SK-N-SH treated with all-trans-retinoic acid at 6 μM for 48 hours (cell line): ENCODE results near the gene RXRA.

Experiments used
- ATAC-seq: fragments of 200-7000 bp; cut with Tn5 transposase; 3 replicates; pipeline ENCODE4 v1.9.1; 2020; ENCODE audit warnings: mild to moderate bottlenecking, moderate library complexity
- ARNTL ChIP-seq: fragments of 450-650 bp; formaldehyde crosslinking; IDR thresholded peaks from 2 replicates; pipeline ENCODE4 v1.5.0; 2020; ENCODE audit warnings: low read depth, mild to moderate bottlenecking, moderate library complexity, borderline replicate concordance
- BACH2 ChIP-seq: fragments of 250-450 bp; sonication (Bioruptor Pico); IDR thresholded peaks from 2 replicates; pipeline ENCODE4 v1.9.0; 2021; ENCODE audit warnings: mild to moderate bottlenecking, borderline replicate concordance
- CSDC2 ChIP-seq: fragments of 250-450 bp; sonication (Bioruptor Pico); IDR thresholded peaks from 2 replicates; pipeline ENCODE4 v1.5.0; 2020; ENCODE audit warnings: mild to moderate bottlenecking, moderate library complexity
- ESRRG ChIP-seq: fragments of 250-450 bp; sonication (Bioruptor Pico); IDR thresholded peaks from 2 replicates; pipeline ENCODE4 v1.6.1; 2021; ENCODE audit warnings: mild to moderate bottlenecking
- GLIS3 ChIP-seq: fragments of 250-450 bp; sonication (Bioruptor Pico); IDR thresholded peaks from 2 replicates; pipeline ENCODE4 v1.5.0; 2020; ENCODE audit warnings: mild to moderate bottlenecking, moderate library complexity
- ISL1 ChIP-seq: fragments of 250-450 bp; sonication (Bioruptor Pico); IDR thresholded peaks from 2 replicates; pipeline ENCODE4 v2.1.2; 2022; ENCODE audit warnings: mild to moderate bottlenecking, moderate library complexity
- OSR1 ChIP-seq: fragments of 250-450 bp; sonication (Bioruptor Pico); IDR thresholded peaks from 2 replicates; pipeline ENCODE4 v1.8.0; 2022; ENCODE audit warnings: moderate library complexity, mild to moderate bottlenecking, inconsistent platforms
- PPARA ChIP-seq: fragments of 250-450 bp; sonication (Bioruptor Pico); IDR thresholded peaks from 2 replicates; pipeline ENCODE4 v1.5.0; 2020; ENCODE audit warnings: mild to moderate bottlenecking, borderline replicate concordance
- RARB ChIP-seq: fragments of 250-450 bp; sonication (Bioruptor Pico); IDR thresholded peaks from 2 replicates; pipeline ENCODE4 v1.8.0; 2021; ENCODE audit warnings: mild to moderate bottlenecking, moderate library complexity
- SNAI2 ChIP-seq: fragments of 250-450 bp; sonication (Bioruptor Pico); IDR thresholded peaks from 2 replicates; pipeline ENCODE4 v1.5.0; 2020; ENCODE audit warnings: mild to moderate bottlenecking, moderate library complexity
- TCF4 ChIP-seq: fragments of 250-450 bp; sonication (Bioruptor Pico); IDR thresholded peaks from 2 replicates; pipeline ENCODE4 v1.8.0; 2021; ENCODE audit warnings: mild to moderate bottlenecking, moderate library complexity, borderline replicate concordance
- TOX ChIP-seq: fragments of 250-450 bp; sonication (Bioruptor Pico); IDR thresholded peaks from 2 replicates; pipeline ENCODE4 v1.8.0; 2021; ENCODE audit warnings: mild to moderate bottlenecking, moderate library complexity, borderline replicate concordance
- ZC3H10 ChIP-seq: fragments of 250-450 bp; sonication (Bioruptor Pico); IDR thresholded peaks from 2 replicates; pipeline ENCODE4 v1.5.1; 2021; ENCODE audit warnings: mild to moderate bottlenecking, moderate library complexity
- ZFP3 ChIP-seq: fragments of 250-450 bp; sonication (Bioruptor Pico); IDR thresholded peaks from 2 replicates; pipeline ENCODE4 v1.5.0; 2020; ENCODE audit warnings: mild to moderate bottlenecking, moderate library complexity
- ZFP30 ChIP-seq: fragments of 450-650 bp; formaldehyde crosslinking; IDR thresholded peaks from 2 replicates; pipeline ENCODE4 v1.5.0; 2022; ENCODE audit warnings: mild to moderate bottlenecking, moderate library complexity
- ZNF565 ChIP-seq: fragments of 450-650 bp; formaldehyde crosslinking; conservative IDR thresholded peaks from 2 replicates; pipeline ENCODE4 v1.5.0; 2020; ENCODE audit warnings: low read depth, mild to moderate bottlenecking, moderate library complexity
- ZNF8 ChIP-seq: fragments of 450-650 bp; formaldehyde crosslinking; IDR thresholded peaks from 2 replicates; pipeline ENCODE4 v1.5.0; 2020; ENCODE audit warnings: mild to moderate bottlenecking, moderate library complexity
- TF ChIP-seq, protein P1 (sequence below): fragments of 250-450 bp; sonication (Bioruptor Pico); IDR thresholded peaks from 2 replicates; pipeline ENCODE4 v1.5.1; 2021; ENCODE audit warnings: mild to moderate bottlenecking, moderate library complexity
- TF ChIP-seq, protein P2 (sequence below): fragments of 250-450 bp; sonication (Bioruptor Pico); IDR thresholded peaks from 2 replicates; pipeline ENCODE4 v1.5.1; 2020; ENCODE audit warnings: low read depth, mild to moderate bottlenecking, moderate library complexity
- TF ChIP-seq, protein P3 (sequence below): fragments of 250-450 bp; sonication (Bioruptor Pico); IDR thresholded peaks from 2 replicates; pipeline ENCODE4 v1.5.0; 2020; ENCODE audit warnings: mild to moderate bottlenecking, moderate library complexity
- TF ChIP-seq, protein P4 (sequence below): fragments of 250-450 bp; sonication (Bioruptor Pico); IDR thresholded peaks from 2 replicates; pipeline ENCODE4 v1.8.0; 2021; ENCODE audit warnings: low read depth, mild to moderate bottlenecking, moderate library complexity, borderline replicate concordance

Gene RXRA

DNA sequence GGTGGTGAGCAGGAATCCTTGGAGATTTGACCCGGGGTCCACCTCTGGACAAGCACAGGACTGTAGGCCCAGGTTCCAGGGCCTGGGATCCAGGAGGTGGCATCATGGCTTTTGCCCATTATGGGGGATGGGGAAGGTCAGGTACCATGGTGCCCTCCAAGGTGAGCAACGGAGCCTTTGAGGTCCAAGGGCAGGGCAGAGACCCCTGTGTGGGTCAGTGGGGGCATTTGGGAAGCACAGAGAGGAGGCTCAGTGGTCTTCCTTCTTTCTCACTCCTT is 117.7 kb downstream of the RXRA start:
- no peak for ATAC-seq
- TF ChIP-seq ISL1 (CRISPR knock-in tag) (no peak), BACH2 (no peak), SNAI2 (CRISPR knock-in tag) (no peak), ZNF8 (CRISPR knock-in tag) (no peak), GLIS3 (CRISPR knock-in tag) (no peak), TOX (no peak), RARB (CRISPR knock-in tag) (no peak), OSR1 (no peak), TCF4 (CRISPR knock-in tag) (no peak), PPARA (CRISPR knock-in tag) (no peak), ZNF565 (CRISPR knock-in tag) (no peak), ZFP30 (CRISPR knock-in tag) (no peak)
- TF ChIP-seq, protein P1, sequence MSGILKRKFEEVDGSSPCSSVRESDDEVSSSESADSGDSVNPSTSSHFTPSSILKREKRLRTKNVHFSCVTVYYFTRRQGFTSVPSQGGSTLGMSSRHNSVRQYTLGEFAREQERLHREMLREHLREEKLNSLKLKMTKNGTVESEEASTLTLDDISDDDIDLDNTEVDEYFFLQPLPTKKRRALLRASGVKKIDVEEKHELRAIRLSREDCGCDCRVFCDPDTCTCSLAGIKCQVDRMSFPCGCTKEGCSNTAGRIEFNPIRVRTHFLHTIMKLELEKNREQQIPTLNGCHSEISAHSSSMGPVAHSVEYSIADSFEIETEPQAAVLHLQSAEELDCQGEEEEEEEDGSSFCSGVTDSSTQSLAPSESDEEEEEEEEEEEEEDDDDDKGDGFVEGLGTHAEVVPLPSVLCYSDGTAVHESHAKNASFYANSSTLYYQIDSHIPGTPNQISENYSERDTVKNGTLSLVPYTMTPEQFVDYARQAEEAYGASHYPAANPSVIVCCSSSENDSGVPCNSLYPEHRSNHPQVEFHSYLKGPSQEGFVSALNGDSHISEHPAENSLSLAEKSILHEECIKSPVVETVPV (CRISPR knock-in tag), result no peak
- TF ChIP-seq, protein P2, sequence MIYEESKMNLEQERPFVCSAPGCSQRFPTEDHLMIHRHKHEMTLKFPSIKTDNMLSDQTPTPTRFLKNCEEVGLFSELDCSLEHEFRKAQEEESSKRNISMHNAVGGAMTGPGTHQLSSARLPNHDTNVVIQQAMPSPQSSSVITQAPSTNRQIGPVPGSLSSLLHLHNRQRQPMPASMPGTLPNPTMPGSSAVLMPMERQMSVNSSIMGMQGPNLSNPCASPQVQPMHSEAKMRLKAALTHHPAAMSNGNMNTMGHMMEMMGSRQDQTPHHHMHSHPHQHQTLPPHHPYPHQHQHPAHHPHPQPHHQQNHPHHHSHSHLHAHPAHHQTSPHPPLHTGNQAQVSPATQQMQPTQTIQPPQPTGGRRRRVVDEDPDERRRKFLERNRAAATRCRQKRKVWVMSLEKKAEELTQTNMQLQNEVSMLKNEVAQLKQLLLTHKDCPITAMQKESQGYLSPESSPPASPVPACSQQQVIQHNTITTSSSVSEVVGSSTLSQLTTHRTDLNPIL (CRISPR knock-in tag), result no peak
- TF ChIP-seq, protein P3, sequence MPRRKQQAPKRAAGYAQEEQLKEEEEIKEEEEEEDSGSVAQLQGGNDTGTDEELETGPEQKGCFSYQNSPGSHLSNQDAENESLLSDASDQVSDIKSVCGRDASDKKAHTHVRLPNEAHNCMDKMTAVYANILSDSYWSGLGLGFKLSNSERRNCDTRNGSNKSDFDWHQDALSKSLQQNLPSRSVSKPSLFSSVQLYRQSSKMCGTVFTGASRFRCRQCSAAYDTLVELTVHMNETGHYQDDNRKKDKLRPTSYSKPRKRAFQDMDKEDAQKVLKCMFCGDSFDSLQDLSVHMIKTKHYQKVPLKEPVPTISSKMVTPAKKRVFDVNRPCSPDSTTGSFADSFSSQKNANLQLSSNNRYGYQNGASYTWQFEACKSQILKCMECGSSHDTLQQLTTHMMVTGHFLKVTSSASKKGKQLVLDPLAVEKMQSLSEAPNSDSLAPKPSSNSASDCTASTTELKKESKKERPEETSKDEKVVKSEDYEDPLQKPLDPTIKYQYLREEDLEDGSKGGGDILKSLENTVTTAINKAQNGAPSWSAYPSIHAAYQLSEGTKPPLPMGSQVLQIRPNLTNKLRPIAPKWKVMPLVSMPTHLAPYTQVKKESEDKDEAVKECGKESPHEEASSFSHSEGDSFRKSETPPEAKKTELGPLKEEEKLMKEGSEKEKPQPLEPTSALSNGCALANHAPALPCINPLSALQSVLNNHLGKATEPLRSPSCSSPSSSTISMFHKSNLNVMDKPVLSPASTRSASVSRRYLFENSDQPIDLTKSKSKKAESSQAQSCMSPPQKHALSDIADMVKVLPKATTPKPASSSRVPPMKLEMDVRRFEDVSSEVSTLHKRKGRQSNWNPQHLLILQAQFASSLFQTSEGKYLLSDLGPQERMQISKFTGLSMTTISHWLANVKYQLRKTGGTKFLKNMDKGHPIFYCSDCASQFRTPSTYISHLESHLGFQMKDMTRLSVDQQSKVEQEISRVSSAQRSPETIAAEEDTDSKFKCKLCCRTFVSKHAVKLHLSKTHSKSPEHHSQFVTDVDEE (CRISPR knock-in tag), result no peak
- TF ChIP-seq, protein P4, sequence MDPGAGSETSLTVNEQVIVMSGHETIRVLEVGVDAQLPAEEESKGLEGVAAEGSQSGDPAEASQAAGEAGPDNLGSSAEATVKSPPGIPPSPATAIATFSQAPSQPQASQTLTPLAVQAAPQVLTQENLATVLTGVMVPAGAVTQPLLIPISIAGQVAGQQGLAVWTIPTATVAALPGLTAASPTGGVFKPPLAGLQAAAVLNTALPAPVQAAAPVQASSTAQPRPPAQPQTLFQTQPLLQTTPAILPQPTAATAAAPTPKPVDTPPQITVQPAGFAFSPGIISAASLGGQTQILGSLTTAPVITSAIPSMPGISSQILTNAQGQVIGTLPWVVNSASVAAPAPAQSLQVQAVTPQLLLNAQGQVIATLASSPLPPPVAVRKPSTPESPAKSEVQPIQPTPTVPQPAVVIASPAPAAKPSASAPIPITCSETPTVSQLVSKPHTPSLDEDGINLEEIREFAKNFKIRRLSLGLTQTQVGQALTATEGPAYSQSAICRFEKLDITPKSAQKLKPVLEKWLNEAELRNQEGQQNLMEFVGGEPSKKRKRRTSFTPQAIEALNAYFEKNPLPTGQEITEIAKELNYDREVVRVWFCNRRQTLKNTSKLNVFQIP (CRISPR knock-in tag), result no peak

DNA sequence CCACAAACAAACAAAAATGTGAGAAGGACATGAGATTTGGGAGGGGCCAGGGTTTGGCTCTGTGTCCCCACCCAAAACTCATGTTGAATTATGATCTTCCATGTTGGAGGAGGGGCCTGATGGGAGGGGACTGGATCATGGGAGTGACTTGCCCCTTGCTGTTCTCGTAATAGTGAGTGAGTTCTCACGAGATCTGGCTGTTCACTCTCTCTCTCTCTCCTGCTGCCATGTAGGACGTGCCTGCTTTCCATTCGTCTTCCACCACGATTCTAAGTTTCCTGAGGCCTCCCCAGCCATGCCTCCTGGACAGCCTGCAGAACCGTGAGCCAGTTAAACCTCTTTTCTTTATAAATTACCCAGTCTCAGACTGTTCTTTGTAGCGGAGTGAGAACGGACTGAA is 118.7 kb downstream of the RXRA start:
- TF ChIP-seq SNAI2 (CRISPR knock-in tag), result no peak
- no peak for TF ChIP-seq PPARA (CRISPR knock-in tag)
- no peak for ATAC-seq

DNA sequence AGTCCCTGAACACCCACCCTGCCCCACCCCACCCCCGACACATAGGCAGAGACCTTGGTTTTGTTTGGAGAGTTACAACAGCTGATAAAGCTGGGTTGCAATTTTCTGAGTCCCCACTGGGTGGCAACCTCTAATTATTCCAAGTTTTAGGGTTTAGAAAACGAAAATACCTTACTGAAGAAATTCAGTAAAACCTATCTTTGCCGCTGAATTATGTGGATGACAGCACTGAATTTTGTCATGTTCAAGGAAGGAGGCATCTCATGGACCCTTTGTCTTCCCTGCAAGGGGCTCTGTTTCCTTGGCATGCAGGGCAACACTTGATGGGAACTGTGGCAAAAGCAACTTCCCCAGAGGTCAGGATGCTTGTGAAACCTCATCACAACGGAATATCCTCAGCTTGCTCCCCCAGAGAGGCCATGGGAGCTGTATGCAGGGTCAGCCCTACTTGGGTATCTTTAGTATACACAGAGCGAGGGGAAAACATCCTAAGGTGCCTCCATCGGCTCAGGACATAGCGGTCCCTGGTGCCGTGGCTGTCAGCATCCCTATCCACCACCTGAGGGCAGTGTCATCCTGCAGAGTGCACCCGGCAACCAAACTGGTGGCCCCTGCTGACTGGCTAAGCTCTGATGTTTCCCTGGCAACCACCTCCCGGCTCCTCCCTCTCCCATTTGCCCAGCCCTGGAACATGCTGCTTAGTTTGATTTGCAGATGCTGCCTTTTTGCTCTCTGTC is 123.1 kb downstream of the RXRA start:
- no peak for TF ChIP-seq GLIS3 (CRISPR knock-in tag)
- no peak for TF ChIP-seq ZNF565 (CRISPR knock-in tag)
- TF ChIP-seq OSR1, result no peak
- TF ChIP-seq ISL1 (CRISPR knock-in tag), result no peak
- TF ChIP-seq ZNF8 (CRISPR knock-in tag), result no peak
- TF ChIP-seq ARNTL (CRISPR knock-in tag), result no peak
- no peak for TF ChIP-seq ZC3H10 (CRISPR knock-in tag)
- TF ChIP-seq TCF4 (CRISPR knock-in tag), result no peak
- no peak for TF ChIP-seq SNAI2 (CRISPR knock-in tag)
- TF ChIP-seq BACH2, result no peak
- ATAC-seq, result peak; percentile 98

DNA sequence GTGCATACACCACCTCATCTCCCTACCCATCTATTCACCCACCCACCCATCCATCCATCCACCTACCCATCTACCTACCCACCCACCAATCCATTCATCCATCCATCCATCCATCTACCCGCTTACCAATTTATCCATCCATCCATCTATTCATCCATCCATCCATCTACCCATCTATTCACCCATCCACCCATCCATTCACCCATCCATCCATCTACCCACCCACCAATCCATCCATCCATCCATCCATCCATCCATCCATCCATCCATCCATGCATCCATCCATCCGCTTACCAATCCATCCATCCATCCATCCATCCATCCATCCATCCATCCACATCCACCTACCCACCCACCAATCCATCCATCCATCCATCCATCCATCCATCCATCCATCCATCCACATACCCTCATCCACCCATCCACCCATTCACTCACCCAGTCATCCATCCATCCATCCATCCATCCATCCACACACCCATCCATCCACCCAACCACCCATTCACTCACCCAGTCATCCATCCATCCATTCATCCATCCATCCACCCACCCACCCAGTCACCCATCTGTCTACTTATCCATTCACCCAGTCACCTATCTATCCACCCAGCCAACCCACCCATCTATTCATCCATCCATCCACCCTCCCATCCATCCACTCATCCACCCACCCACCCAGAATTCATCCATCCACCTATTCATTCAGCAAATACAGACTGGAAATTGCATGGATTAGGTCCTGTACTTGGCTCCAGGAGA is 125.6 kb downstream of the RXRA start:
- ATAC-seq, result no peak
- TF ChIP-seq ZNF565 (CRISPR knock-in tag) (no peak), CSDC2 (no peak), BACH2 (no peak), ZFP30 (CRISPR knock-in tag) (no peak), GLIS3 (CRISPR knock-in tag) (no peak), ESRRG (CRISPR knock-in tag) (no peak), ISL1 (CRISPR knock-in tag) (no peak), TOX (no peak), OSR1 (no peak), RARB (CRISPR knock-in tag) (no peak), ZFP3 (CRISPR knock-in tag) (no peak)
- TF ChIP-seq, protein P2 (CRISPR knock-in tag), result no peak
- TF ChIP-seq, protein P4 (CRISPR knock-in tag), result no peak
- TF ChIP-seq, protein P1 (CRISPR knock-in tag), result no peak
